COLO829 (cell line): ENCODE measurements around the gene AMIGO1.
A peak's percentile ranks its signal among the peaks of the same experiment; 100 is the strongest.

ENCODE experiments used
- DNase-seq: peaks from one replicate; pipeline ENCODE4 v3.0.0; 2012; ENCODE audit warnings: low spot score

The AMIGO1 gene, protein sequence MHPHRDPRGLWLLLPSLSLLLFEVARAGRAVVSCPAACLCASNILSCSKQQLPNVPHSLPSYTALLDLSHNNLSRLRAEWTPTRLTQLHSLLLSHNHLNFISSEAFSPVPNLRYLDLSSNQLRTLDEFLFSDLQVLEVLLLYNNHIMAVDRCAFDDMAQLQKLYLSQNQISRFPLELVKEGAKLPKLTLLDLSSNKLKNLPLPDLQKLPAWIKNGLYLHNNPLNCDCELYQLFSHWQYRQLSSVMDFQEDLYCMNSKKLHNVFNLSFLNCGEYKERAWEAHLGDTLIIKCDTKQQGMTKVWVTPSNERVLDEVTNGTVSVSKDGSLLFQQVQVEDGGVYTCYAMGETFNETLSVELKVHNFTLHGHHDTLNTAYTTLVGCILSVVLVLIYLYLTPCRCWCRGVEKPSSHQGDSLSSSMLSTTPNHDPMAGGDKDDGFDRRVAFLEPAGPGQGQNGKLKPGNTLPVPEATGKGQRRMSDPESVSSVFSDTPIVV

DNA sequence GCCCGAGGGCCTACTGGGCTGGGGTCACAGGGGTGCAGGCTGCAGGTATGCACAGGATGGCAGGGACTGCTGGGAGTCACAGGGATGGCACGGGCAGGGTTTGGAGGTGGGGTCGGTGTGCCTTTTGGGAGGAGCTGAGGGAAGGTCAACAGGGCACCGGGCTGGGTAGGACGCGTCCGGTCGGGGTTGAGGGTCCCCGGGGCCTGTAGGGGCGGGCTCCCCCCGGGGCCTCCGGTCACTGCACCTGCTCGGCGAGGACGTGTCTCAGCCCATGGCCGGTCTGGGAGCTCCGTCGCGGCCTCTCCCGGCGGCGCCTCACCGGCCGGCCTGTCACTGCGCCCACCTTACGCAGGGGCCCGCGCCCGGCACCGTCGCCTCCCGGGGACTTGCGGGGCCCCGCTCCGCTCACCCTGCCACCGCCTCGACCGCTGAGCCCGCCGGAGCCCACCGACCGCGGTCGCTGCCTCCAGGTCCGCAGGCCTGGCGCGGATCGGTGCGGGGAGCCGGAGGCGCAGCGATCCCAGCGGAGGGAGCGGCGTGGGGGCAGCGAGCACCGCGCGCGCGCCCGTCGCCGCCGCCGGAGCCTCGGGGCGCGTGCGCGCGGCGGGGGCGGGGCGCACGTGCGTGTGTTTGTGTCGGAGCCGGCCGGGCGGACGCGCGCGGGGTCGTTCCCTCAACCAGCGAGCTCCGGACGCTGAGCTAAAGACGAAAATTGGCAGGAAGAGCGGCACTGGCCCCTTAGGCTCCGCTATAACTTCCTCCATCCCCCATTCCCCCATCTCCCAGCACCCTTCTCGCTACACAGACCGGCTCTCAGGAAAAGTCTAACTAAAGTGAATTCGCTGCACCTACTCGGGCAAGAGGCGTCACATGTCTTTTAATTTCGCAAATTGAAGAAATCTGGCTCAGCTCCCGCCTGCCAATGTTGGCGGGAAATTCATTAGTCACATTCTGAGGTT, at the start of gene AMIGO1:
Gene AMIGO1 (minus strand): TSS at position 552 of the 959 bp plus-strand sequence. CDS start 815 bp downstream, outside the sequence.
- DNase-seq = no peak

DNA sequence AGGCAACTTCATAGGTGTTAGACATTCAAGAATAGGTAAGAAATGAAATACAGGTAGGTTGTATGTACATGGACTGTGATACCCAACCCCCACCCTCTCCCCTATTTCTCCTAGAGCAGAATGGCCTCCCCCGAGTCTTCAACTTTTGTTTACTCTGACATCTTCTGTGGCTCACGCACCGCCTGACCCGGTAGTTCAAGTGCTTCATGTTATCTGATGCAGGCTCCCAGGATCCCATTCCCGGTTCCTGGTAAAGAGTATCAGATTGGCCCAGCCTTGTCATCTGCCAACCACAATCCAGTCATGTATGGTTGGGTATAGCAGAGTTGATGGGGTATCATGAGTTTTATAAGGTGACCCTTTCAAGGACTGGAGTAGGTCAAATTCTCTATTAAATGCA, 48.0 kb upstream of the AMIGO1 start:
- DNase-seq = no peak

DNA sequence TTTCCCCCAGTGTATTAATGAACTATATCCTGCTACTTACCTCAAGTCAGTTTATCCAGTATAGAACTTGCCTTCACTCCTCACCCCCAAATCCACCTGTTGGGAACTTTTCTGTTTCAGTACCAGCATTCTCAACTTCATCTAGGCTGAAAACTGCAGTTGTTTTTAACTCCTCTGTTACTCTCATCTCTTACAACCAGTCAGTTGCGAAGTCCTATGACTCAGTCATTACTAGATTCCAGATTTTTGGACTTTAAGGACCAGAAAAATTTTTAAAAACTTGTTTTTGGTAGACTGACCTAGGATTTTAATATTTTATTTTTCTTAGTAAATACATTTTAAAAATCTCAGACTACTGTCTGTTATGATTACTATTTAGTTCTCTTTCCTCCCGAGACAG, 47.0 kb upstream of the AMIGO1 start:
- DNase-seq = no peak

DNA sequence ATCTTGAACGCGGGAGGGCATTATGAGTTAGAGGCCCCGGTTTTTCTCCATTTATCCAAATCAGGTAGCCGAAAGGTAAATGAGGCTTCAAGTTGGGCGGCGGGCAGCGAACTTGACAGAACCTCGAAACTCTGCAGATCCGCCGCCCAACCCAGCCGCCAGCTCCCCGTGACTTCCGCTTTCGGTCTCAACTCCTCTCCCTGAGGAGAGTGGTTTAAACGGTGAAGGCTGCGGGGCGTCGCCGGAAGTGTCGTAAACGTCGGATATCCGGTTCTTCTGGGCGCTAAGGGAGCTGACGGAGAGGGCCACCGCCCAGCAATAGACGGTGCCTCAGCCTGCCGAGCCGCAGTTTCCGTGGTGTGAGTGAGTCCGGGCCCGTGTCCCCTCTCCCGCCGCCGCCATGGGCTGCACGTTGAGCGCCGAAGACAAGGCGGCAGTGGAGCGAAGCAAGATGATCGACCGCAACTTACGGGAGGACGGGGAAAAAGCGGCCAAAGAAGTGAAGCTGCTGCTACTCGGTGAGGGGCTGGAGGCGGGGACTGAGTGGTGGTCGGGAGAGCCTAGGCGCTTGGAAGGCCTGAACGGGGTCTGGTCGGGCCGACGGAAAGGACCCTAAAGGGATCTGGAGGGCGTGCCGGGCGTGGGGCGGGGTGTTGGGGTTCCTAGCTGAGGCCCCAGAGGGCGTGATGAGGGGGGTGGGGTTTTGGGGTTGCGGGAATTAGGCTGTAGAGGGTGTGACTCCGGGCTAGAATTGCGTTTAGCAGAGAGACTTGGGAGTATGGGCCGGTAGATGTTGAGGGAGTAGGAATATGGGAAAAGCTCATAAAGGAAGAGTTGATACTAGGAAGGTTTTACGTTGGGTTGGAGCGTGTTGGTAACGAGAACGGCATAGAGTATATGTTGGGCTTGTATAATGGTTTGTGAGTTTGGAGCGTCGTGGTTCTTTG, 39.1 kb upstream of the AMIGO1 start, which contains the start of gene GNAI3:
Gene GNAI3 (plus strand): TSS at position 295 of the 947 bp plus-strand sequence. CDS start 106 bp downstream, at position 401.
- peak; percentile 95 for DNase-seq

DNA sequence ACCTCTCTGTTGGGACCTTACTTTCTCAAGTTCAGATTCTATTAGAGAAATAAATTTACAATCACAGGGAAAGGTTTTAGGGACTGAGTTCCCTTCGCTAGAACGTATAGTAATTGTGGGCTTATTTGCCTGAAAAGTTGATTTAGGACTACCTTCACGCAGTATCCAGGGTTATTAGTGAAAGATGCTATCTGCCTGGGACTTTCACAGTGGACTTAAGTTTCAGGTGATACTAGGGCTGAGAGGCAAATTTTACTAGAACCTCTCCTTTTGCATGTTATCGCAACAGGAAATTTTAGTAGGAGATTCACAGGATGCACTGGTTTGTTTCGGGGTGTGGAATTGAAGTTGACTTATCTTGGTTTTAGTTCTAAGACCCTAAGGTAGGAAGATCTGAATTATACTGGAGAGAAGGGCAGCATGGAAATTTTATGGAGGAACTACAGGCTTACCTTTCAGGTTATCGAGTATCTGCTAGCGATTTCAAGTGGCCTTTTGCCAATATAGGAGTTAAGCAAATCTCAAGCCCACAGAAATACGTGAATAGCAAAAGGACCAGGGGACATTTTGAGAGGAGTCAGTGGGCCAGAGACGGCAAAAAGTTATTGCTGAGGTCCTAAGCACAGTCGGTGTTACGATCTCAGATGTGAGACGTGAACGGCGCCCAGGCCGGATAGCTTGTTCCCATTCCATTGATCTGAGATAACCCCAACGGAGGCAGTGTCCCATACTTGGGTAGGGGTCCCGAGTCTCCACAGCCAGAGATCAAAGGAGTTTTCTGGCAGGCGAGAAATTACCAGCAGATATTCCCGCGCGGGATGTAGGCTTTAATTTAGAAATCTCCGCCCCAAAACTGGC, 38.2 kb upstream of the AMIGO1 start:
- no peak for DNase-seq

DNA sequence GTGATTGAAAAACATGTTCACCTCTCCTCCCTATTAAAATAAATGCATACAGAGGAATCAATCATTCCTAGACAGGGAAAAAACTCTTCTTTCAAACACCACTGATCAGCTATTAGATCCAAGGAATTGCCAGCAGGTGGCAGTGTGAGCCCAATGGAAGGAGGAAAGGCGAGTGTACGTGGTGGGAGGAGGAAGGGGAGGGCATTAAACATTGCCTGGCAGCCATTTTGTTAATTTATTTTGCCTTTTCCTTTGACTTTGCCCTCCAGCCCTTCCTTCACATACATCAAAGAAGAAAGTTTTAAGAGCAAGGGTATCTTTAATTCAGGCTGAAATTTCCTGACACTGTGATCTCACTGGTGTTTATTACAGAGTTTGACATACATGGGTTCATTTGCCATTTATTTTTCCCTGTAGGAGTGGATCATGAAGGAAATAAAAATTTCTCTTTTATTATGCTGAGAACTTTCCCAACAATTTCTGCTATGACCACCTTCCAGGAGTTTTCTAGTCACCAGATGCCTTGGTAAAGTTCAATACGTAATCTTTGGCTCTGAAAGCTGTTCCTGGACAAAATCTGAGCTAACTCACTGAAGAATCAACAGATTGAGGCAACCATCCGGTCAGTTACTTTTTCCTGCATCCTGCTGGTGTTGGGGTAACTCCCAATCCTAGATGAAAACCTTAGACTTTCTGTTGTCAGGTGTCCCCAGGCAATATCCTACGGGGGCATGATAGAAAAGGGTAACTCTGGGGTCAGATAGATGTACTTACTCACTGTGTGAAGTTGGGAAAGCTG, 37.0 kb upstream of the AMIGO1 start:
- DNase-seq = peak; percentile 89

DNA sequence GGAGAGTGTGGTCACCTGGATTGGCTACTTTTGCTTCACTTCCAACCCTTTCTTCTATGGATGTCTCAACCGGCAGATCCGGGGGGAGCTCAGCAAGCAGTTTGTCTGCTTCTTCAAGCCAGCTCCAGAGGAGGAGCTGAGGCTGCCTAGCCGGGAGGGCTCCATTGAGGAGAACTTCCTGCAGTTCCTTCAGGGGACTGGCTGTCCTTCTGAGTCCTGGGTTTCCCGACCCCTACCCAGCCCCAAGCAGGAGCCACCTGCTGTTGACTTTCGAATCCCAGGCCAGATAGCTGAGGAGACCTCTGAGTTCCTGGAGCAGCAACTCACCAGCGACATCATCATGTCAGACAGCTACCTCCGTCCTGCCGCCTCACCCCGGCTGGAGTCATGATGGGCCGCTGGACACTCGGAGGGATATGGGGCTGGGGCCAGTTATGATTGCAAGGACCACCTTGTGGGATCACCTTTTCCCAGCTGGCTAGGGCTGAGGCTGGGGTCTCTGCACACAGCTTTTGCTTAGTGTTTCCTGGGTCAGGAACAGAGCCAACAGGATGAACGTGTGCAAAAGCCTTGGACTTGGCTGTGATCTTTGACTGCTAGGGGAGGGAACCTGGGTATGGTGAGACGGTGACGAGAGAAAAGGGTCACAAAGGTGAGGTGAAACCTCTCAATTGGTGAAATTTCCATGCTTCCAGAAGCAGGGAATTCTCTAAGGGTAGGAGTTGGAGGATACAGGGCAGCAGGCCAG, 34.6 kb upstream of the AMIGO1 start:
- no peak for DNase-seq

DNA sequence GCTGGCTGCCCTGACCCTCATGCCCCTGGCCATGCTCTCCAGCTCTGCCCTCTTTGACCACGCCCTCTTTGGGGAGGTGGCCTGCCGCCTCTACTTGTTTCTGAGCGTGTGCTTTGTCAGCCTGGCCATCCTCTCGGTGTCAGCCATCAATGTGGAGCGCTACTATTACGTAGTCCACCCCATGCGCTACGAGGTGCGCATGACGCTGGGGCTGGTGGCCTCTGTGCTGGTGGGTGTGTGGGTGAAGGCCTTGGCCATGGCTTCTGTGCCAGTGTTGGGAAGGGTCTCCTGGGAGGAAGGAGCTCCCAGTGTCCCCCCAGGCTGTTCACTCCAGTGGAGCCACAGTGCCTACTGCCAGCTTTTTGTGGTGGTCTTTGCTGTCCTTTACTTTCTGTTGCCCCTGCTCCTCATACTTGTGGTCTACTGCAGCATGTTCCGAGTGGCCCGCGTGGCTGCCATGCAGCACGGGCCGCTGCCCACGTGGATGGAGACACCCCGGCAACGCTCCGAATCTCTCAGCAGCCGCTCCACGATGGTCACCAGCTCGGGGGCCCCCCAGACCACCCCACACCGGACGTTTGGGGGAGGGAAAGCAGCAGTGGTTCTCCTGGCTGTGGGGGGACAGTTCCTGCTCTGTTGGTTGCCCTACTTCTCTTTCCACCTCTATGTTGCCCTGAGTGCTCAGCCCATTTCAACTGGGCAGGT, 33.9 kb upstream of the AMIGO1 start:
- DNase-seq = no peak

DNA sequence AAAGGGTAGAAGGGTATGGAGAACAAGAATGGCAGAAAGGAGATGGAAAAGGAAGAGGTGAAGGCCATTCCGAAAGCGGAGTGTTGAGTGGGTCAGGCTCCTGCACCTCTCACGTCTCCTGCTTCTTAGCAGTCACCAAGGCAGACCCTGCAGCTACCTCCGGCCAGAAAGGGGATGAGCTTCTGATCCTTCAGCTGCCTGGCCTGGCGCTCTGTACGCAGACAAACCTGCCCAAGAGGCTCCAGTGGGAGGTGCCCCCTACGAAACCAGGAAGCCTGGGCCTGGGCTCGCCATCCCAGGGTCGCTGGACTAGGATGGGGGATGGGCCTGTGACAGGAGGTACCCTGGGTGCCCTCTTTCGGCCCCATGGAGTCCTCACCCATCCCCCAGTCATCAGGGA, 33.1 kb upstream of the AMIGO1 start:
- DNase-seq = no peak

DNA sequence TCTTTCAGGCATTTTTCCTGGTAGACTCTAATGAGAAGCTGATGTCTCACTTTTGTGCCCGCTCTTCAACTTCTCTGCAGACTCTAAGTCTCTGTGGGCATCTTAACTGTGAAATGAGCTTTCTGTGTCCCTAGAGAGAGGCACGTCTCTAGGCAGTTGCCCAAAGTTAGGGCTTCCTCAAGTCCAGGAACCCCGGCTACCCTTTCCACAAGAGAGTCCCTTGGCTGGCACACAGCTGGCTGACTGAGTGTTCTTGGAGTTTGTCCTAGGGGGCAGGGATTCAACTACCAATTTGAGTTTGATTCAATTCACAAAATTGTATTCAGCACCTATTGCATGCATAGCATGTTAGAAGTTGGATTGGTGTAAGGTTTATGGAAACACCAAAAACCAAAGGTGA, 31.6 kb upstream of the AMIGO1 start:
- no peak for DNase-seq

DNA sequence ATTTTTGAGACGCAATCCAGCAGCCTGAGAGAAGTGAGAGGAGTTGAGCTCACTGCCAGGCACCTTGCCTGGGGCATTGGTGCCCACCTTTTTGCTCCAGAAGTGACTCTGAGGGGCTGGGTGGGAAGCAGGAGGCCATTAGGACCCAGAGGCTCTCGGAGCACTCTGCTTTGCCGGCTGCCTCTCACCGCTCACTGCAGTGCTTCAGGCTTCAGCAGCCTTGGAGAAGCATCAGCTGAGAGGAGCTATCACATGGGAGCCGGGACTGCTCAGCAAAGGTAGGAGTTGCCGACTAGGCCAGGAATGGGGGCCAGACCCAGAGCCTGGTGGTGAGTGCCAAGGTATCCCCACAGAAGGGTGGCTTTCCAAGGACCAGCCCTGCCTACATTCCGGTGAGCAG, 30.1 kb upstream of the AMIGO1 start, which contains the start of gene GPR61:
Gene GPR61 (plus strand): TSS at position 197 of the 400 bp plus-strand sequence. CDS start 3,151 bp downstream, outside the sequence.
- no peak for DNase-seq

DNA sequence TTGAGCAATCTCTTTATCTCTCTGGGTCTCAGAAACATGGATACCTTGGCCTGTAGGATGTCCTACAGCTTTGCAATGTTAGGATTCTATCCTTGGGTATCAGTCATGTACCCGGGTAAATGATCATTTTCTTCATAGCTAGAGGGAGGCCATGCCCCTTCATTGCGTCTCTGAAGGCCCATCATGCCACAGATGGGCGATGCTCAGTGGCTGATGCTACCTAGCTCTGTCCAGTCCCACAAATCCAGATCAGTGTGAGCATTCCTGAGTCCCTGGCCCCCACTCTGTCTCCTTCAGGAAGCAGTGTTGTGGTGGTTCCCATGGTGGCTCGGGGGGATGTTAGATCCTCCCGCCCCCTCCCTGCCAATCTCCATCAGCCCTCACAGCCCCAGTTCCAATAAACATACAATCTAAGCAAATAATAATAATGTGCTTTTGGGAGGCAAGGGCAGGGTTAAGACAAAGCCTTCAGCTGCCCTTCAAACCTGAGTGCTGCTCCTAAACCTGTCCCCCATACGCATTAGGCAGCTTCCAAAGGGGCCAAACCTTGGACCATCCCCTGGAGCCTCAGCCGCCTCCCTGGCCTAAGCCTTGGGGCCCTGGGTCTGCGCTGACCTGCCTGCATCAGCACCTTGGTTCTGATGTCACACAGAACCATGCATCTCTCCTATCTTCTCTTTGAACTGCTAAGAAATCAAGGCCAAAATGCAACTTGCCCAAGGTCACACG, 29.5 kb upstream of the AMIGO1 start:
- DNase-seq = no peak

DNA sequence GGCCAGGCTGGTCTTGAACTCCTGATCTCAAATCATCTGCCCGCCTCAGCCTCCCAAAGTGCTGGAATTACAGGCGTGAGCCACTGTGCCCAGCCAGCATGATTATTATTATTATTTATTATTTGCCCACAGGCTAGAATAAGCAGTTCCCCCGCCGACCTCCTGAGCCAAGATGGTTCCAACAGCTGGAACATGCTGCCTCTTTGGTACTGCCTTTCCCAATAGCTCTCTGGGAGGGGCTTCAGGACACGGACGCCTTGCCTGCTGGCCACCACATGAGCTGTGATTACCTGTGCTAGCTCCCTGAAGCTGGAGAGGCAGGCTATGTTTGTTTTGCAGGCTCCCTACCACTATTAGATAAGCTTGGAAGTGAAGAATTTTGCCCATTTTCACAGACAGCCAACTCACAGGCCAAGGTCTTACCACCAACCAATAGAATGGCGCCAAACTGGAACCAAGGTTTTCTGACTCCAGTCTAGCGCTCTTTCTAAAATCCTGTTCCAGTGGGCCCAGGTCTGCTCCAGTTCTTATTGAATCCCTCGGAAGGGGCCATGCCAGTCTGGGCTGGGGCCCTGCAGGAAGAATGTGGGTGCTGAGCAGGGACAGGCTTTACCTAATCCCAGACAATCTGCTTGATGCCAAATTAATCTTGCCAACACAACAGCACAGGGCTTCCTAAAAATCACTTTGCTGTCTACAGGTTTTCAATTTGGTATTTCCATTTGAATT, 28.1 kb upstream of the AMIGO1 start:
- DNase-seq = no peak

DNA sequence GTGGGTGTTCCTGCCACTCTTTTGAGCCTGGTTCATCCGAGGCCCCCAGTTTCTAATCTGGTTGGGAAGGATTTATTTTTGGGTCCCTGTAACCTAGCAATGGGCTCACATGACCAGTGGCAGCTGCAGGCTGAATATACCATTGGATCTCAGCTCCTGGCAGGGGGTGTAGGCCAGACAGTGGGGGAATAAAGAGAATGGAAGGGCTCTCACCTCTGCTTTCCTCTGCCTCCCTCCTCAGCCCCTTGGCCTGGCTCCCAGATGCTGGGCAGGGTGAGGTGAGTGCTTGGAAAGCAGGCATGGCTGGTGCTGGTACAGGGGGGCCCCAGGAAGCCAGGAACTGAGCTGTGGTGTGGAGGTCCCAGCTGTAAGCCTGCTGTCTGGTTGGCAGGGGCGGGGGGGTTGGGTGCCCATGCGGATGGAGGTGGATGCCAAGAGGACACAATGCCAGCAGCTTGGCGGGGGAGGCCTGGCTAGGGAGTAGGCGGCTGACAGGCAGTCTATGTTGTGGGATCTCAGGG, 26.5 kb upstream of the AMIGO1 start:
- no peak for DNase-seq

DNA sequence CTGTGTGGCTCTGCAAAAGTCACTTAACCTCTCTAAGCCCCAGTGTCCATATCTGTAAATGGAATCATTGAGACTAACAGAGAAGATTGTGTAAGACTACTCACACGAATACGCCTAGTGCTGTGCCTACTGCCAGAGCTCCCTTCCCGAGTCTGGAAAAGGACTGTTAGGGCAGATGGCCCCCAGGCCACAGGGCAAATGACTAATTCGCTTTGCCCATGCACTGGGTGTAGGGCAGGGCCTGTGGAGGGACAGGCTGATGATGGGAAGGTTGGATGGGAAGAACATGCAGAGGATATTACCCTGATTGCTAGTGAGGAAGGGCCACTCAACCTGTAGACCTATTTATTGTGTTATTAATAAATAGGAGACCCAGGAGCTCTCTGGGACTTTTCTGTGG, 26.0 kb upstream of the AMIGO1 start:
- DNase-seq = no peak

DNA sequence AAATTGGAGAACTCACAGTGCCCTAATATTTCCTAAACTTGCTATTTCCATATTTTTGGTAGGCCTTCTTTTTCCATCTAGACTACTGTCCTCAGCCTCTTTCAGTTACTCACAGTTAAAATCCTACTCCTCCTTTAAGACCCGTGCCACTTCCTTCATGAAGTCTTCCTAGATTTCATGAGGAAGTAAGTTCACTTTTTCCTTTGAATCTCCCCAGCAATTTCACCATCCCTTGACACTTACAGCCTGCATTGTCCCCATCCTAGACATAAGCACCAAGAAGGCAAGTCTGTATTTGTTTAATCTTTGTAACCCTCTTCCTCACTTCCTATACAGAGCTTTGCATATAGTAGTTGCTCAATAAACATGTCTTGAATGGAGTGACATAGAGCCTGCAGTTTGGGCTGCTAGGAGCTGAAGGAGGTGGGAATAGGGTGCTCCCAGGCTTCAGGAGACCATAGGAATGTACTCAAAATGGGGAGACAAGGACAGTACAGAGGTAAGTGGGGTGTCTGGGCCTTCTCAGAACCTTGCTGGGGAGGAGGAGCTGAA, 24.9 kb upstream of the AMIGO1 start:
- DNase-seq = no peak
